GM12891 (cell line): ENCODE measurements around the gene NRIP2.

Source experiments
- POLR2A ChIP-seq: IDR thresholded peaks from 2 replicates; pipeline ENCODE4 v1.6.1; 2011; ENCODE audit warnings: low read depth, low read length, control low read depth
- POLR2AphosphoS5 ChIP-seq: IDR thresholded peaks from 2 replicates; pipeline ENCODE4 v1.6.1; 2011; ENCODE audit warnings: low read depth, low read length, control low read depth

GRCh38 chr12:2804393-2805142 is 30.3 kb downstream of the NRIP2 start:
- TF ChIP-seq POLR2A = no peak
- no peak for TF ChIP-seq POLR2AphosphoS5
